H9 (cell line): Measurements from ENCODE around the gene TMCC3. TPM values are rescaled to one million over a fixed set of nuclear protein-coding genes. Genes with fewer than 3 reads are reported as not detected.

Experiments
- DNase-seq: peaks from one replicate; pipeline ENCODE4 v3.0.0-alpha.2; 2017
- H2AFZ ChIP-seq: one replicate; pipeline ENCODE4 v1.6.1; 2013; ENCODE audit warnings: mild to moderate bottlenecking, low read length, control low read depth, moderate library complexity
- H2AK5ac ChIP-seq: 2 replicates; pipeline ENCODE4 v1.6.1; 2013; ENCODE audit warnings: low read length, control low read depth, mixed read lengths; ENCODE audit not compliant: insufficient read length
- H2BK120ac ChIP-seq: one replicate; pipeline ENCODE4 v1.6.1; 2013; ENCODE audit warnings: low read depth, mild to moderate bottlenecking, low read length, control low read depth, inconsistent platforms; ENCODE audit not compliant: poor library complexity, severe bottlenecking
- H2BK12ac ChIP-seq: 2 replicates; pipeline ENCODE4 v1.6.1; 2013; ENCODE audit warnings: low read length, control low read depth, mixed read lengths, low read depth; ENCODE audit not compliant: insufficient read length
- H2BK15ac ChIP-seq: 2 replicates; pipeline ENCODE4 v1.6.1; 2013; ENCODE audit warnings: low read depth, low read length, control low read depth
- H2BK20ac ChIP-seq: one replicate; pipeline ENCODE4 v1.6.1; 2013; ENCODE audit warnings: low read depth, mild to moderate bottlenecking, low read length, control low read depth, inconsistent platforms; ENCODE audit not compliant: poor library complexity, severe bottlenecking
- H2BK5ac ChIP-seq: 2 replicates; pipeline ENCODE4 v1.6.1; 2013; ENCODE audit warnings: low read length, control low read depth, mixed read lengths; ENCODE audit not compliant: insufficient read length
- H3K14ac ChIP-seq: 2 replicates; pipeline ENCODE4 v1.6.1; 2013; ENCODE audit warnings: low read length, control low read depth; ENCODE audit not compliant: insufficient read depth
- H3K18ac ChIP-seq: 2 replicates; pipeline ENCODE4 v1.6.1; 2013; ENCODE audit warnings: low read depth, mild to moderate bottlenecking, mixed read lengths, low read length, control low read depth; ENCODE audit not compliant: insufficient read length
- H3K23ac ChIP-seq: 2 replicates; pipeline ENCODE4 v1.6.1; 2013; ENCODE audit warnings: low read length, control low read depth, mixed read lengths, low read depth; ENCODE audit not compliant: insufficient read length
- H3K23me2 ChIP-seq: 2 replicates; pipeline ENCODE4 v1.6.1; 2013; ENCODE audit warnings: low read depth, mild to moderate bottlenecking, mixed read lengths, low read length, control low read depth; ENCODE audit not compliant: insufficient read length, poor library complexity, severe bottlenecking
- H3K27ac ChIP-seq: 2 replicates; pipeline ENCODE4 v1.5.1; 2013; ENCODE audit warnings: low read length, control low read depth, mixed read lengths, low read depth; ENCODE audit not compliant: insufficient read length
- H3K27me3 ChIP-seq: 2 replicates; pipeline ENCODE4 v1.6.1; 2013; ENCODE audit warnings: low read length, control low read depth, inconsistent platforms; ENCODE audit not compliant: insufficient read depth
- H3K4ac ChIP-seq: 2 replicates; pipeline ENCODE4 v1.6.1; 2013; ENCODE audit warnings: low read depth, mild to moderate bottlenecking, control low read depth, inconsistent platforms, low read length, moderate library complexity
- H3K4me1 ChIP-seq: 2 replicates; pipeline ENCODE4 v1.6.1; 2013; ENCODE audit warnings: low read length, control low read depth, inconsistent platforms; ENCODE audit not compliant: insufficient read depth
- H3K4me2 ChIP-seq: 2 replicates; pipeline ENCODE4 v1.6.1; 2013; ENCODE audit warnings: low read length, control low read depth, mixed read lengths; ENCODE audit not compliant: insufficient read length, insufficient read depth
- H3K56ac ChIP-seq: 2 replicates; pipeline ENCODE4 v1.6.1; 2013; ENCODE audit warnings: low read depth, mild to moderate bottlenecking, mixed read lengths, low read length, control low read depth; ENCODE audit not compliant: insufficient read length
- H3K79me1 ChIP-seq: 2 replicates; pipeline ENCODE4 v1.6.1; 2013; ENCODE audit warnings: low read depth, mild to moderate bottlenecking, moderate library complexity, low read length, control low read depth, inconsistent platforms; ENCODE audit not compliant: insufficient read depth, poor library complexity, severe bottlenecking
- H3K79me2 ChIP-seq: 2 replicates; pipeline ENCODE4 v1.6.1; 2013; ENCODE audit warnings: low read length, control low read depth, inconsistent platforms; ENCODE audit not compliant: insufficient read depth
- H3K9ac ChIP-seq: 2 replicates; pipeline ENCODE4 v1.6.1; 2013; ENCODE audit warnings: low read length, control low read depth, mixed read lengths; ENCODE audit not compliant: insufficient read length; ENCODE audit errors: extremely low read depth
- H3K9me3 ChIP-seq: one replicate; pipeline ENCODE4 v1.6.1; 2013; ENCODE audit warnings: low read depth, low read length, inconsistent platforms; ENCODE audit not compliant: control insufficient read depth
- H3T11ph ChIP-seq: one replicate; pipeline ENCODE4 v1.6.1; 2013; ENCODE audit warnings: mild to moderate bottlenecking, low read length, control low read depth, inconsistent platforms
- H4K20me1 ChIP-seq: one replicate; pipeline ENCODE4 v1.6.1; 2013; ENCODE audit not compliant: control insufficient read depth, insufficient read length, insufficient read depth
- H4K5ac ChIP-seq: 2 replicates; pipeline ENCODE4 v1.6.1; 2013; ENCODE audit warnings: low read depth, mild to moderate bottlenecking, mixed read lengths, low read length, control low read depth; ENCODE audit not compliant: insufficient read length
- H4K8ac ChIP-seq: replicated peaks from 2 replicates; pipeline ENCODE4 v1.6.1; 2013; ENCODE audit warnings: low read length, control low read depth, mixed read lengths, low read depth; ENCODE audit not compliant: insufficient read length
- H4K91ac ChIP-seq: 2 replicates; pipeline ENCODE4 v1.6.1; 2013; ENCODE audit warnings: low read depth, mild to moderate bottlenecking, moderate library complexity, mixed read lengths, low read length, control low read depth; ENCODE audit not compliant: insufficient read length
- H3K27ac Mint-ChIP-seq, 3 experiments: 2 replicates in 2 of 3; 3 replicates in 1 of 3; pipeline ENCODE4 v1.8.0; 2020 to 2021; ENCODE audit warnings: mixed read lengths in 3 of 3, mild to moderate bottlenecking in 1 of 3, moderate library complexity in 1 of 3
- H3K27me3 Mint-ChIP-seq: 2 replicates; pipeline ENCODE4 v1.8.0; 2021; ENCODE audit warnings: low read depth, mild to moderate bottlenecking, moderate library complexity, mixed read lengths
- H3K36me3 Mint-ChIP-seq, 3 experiments: 2 replicates in 2 of 3; 3 replicates in 1 of 3; pipeline ENCODE4 v1.8.0; 2020 to 2021; ENCODE audit warnings: low read depth in 3 of 3, mixed read lengths in 3 of 3; ENCODE audit not compliant: insufficient read depth in 1 of 3
- H3K4me1 Mint-ChIP-seq, 2 experiments: 2 replicates each; pipeline ENCODE4 v1.8.0; 2020; ENCODE audit warnings: mixed read lengths in 2 of 2
- H3K4me3 Mint-ChIP-seq, 2 experiments: 2 replicates in 1 of 2; 3 replicates in 1 of 2; pipeline ENCODE4 v1.8.0; 2020 to 2021; ENCODE audit warnings: mild to moderate bottlenecking in 2 of 2, mixed read lengths in 2 of 2, moderate library complexity in 1 of 2
- H3K9me3 Mint-ChIP-seq, 2 experiments: 2 replicates in 1 of 2; 3 replicates in 1 of 2; pipeline ENCODE4 v1.8.0; 2020; ENCODE audit warnings: mild to moderate bottlenecking in 2 of 2, mixed read lengths in 2 of 2, moderate library complexity in 1 of 2
- CTCF ChIP-seq: fragments of 200-600 bp; sonication (generic); conservative IDR thresholded peaks from 3 replicates; pipeline ENCODE4 v1.8.0; 2021; ENCODE audit warnings: antibody characterized with exemption, mild to moderate bottlenecking
- WGBS: extraction: QIAGEN DNeasy Blood & Tissue Kit; methylation state at CpG from one replicate; pipeline ENCODE4 v1.1.7; 2013; ENCODE audit warnings: missing lambda C conversion rate, low lambda C conversion rate, mixed read lengths; ENCODE audit not compliant: insufficient read length; ENCODE audit errors: extremely low coverage; 5-methylcytosine and 5-hydroxymethylcytosine counted together
- total RNA-seq: library from RNA; stranded (reverse); gene quantifications from 2 replicates; pipeline ENCODE4 v1.2.1, GENCODE V29; 2021

The TMCC3 gene
- total RNA-seq, 1 experiment from 2014 or later: 0.87 TPM

DNA sequence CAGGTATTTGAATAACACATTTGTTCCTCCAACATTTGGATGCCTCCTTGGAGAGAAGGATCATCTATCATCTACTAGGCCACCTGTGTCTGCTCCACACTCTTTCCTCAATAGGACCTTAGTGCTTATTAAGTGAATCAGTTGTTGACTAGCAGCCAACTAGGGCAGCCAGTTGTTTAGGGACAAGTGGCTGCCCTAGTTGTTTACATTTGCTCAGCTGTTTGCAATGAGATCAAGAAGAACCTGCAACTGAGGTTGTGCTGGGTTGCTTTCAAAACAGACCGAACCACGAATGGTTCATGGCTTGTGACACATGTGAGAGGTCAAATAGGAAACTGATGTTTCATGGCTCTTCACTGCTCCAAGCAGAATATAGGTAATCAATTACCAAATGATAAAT, 53.8 kb downstream of the TMCC3 start:
- H3K9me3 Mint-ChIP-seq: no peaks in the 10 kb centered on the region
- Histone ChIP-seq H3K9ac (no peak overlapping the region), H4K20me1 (no peaks in the 10 kb centered on the region), H2BK20ac (no peak overlapping the region), H3K23ac (no peak overlapping the region), H2AFZ (no peak overlapping the region), H3K18ac (no peak overlapping the region), H3K79me2 (no peaks in the 10 kb centered on the region), H3K27ac (no peak overlapping the region), H2BK15ac (no peak overlapping the region), H4K5ac (no peak overlapping the region), H2AK5ac (no peak overlapping the region), H2BK5ac (no peak overlapping the region), H3K79me1 (no peaks in the 10 kb centered on the region), H2BK120ac (no peak overlapping the region), H3K27me3 (no peaks in the 10 kb centered on the region), H3T11ph (no peak overlapping the region), H3K14ac (no peak overlapping the region), H3K4ac (no peak overlapping the region), H3K4me2 (no peak overlapping the region), H2BK12ac (no peak overlapping the region), H4K91ac (no peak overlapping the region), H4K8ac (no peak overlapping the region), H3K4me1 (no peaks in the 10 kb centered on the region), H3K56ac (no peak overlapping the region), H3K9me3 (no peaks in the 10 kb centered on the region), H3K23me2 (no peaks in the 10 kb centered on the region)
- H3K4me3 Mint-ChIP-seq: no peak overlapping the region
- no peak for DNase-seq
- WGBS: no CpG with 5 or more reads among the region's 2 CpGs
- H3K27me3 Mint-ChIP-seq: peaks cover 3% of the 10 kb centered on the region
- peaks cover 5 to 6% of the 10 kb centered on the region in 2 experiments; a peak in 3 of 4 replicates for H3K4me1 Mint-ChIP-seq
- no peak for TF ChIP-seq CTCF
- no peak overlapping the region for H3K27ac Mint-ChIP-seq
- no peaks in the 10 kb centered on the region for H3K36me3 Mint-ChIP-seq
